BJ (cell line): Measurements from ENCODE around the gene TMEM45A. TPM values are rescaled to one million over a fixed set of nuclear protein-coding genes. Genes with fewer than 3 reads are reported as not detected.

ENCODE experiments used
- CTCF ChIA-PET: fragments of 350-600 bp; formaldehyde crosslinking; extraction: SDS; loops from one replicate; lab custom pipeline; 2021; ENCODE audit warnings: antibody characterized with exemption, inconsistent platforms; lab: Yijun Ruan, JAX
- POLR2A ChIA-PET: fragments of 300-600 bp; sonication (Branson Sonifier 250); formaldehyde crosslinking; extraction: SDS; loops from one replicate; lab custom pipeline; 2021; ENCODE audit warnings: antibody characterized with exemption; lab: Charles Lee
- DNase-seq: peaks from one replicate; pipeline ENCODE4 v3.0.0-alpha.2; 2011; ENCODE audit warnings: low read depth
- H3K27me3 ChIP-seq: 2 replicates; pipeline ENCODE4 v1.6.0; 2011; ENCODE audit warnings: low read length; ENCODE audit not compliant: control insufficient read depth, insufficient read depth
- H3K36me3 ChIP-seq: 2 replicates; pipeline ENCODE4 v1.5.1; 2011; ENCODE audit warnings: low read length; ENCODE audit not compliant: control insufficient read depth, insufficient read depth
- H3K4me3 ChIP-seq: 2 replicates; pipeline ENCODE4 v1.5.1; 2011; ENCODE audit warnings: low read depth, mild to moderate bottlenecking, control low read depth, low read length
- CTCF ChIP-seq: IDR thresholded peaks from 2 replicates; pipeline ENCODE4 v1.5.1; 2011; ENCODE audit warnings: low read depth, mild to moderate bottlenecking, control low read depth, inconsistent platforms, low read length, moderate library complexity; ENCODE audit not compliant: insufficient read depth
- polyA plus RNA-seq: library from polyadenylated mRNA; depleted of rRNA; stranded (reverse); fragments of >200 nt; gene quantifications from 2 replicates; pipeline ENCODE4 v1.2.3, GENCODE V29; 2011

The TMEM45A gene
- polyA plus RNA-seq, 1 experiment, result 35.1 TPM

DNA sequence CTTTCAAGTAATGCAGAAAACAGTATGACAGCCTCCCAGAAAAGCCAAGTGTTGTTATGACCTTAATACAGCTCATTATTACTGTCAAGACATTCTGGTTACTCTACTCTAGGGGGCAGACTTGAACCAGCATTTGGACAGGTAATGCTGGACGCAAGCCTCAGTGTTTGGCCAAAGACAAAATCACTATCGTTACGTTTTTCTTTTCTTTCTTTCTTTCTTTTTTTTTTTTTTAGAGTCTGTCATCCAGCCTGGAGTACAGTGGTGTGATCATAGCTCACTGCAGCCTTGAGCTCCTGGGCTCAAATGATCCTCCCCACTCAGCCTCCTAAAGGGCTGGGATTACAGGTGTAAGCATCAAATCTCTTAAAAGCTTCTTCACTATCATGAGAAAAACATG lies 29.4 kb upstream of the TMEM45A start:
- peak; percentile 71 for TF ChIP-seq CTCF
- H3K36me3 ChIP-seq, result no peaks in the 10 kb centered on the region
- no peaks in the 10 kb centered on the region; the same call in 1 of the 2 replicates for H3K27me3 ChIP-seq
- peak; percentile 9 for DNase-seq
- ChIA-PET CTCF (interaction anchor here (0.6 to 17.2 kb wide), 18 partner anchors 14 to 733 kb away, joined by 3 to 311 read pairs (median 3); partner anchors contain the start of gene TMEM45A), POLR2A (no interaction called here)
- no peak overlapping the region for H3K4me3 ChIP-seq

- no peak for DNase-seq
- Histone ChIP-seq H3K27me3 (no peaks in the 10 kb centered on the region; the same call in 1 of the 2 replicates), H3K36me3 (no peaks in the 10 kb centered on the region), H3K4me3 (no peak overlapping the region)
- ChIA-PET POLR2A (no interaction called here), CTCF (interaction anchor here (0.7 to 17.2 kb wide), 13 partner anchors 24 to 732 kb away, joined by 3 to 311 read pairs (median 4); no protein-coding TSS in a partner anchor)
- no peak for TF ChIP-seq CTCF
Observed at GRCh38 chr3:100463646-100464155, 28.7 kb upstream of the TMEM45A start.

- no peak for DNase-seq
- no peak overlapping the region for H3K4me3 ChIP-seq
- CTCF ChIA-PET, result interaction anchor here (0.9 to 17.2 kb wide), 5 partner anchors 9 to 245 kb away, joined by 3 to 311 read pairs (median 6); no protein-coding TSS in a partner anchor
- POLR2A ChIA-PET, result interaction anchor here (0.7 kb wide), 1 partner anchor 60 kb away, joined by 3 read pairs; no protein-coding TSS in a partner anchor
- no peaks in the 10 kb centered on the region for H3K36me3 ChIP-seq
- TF ChIP-seq CTCF, result no peak
- no peaks in the 10 kb centered on the region; the same call in 1 of the 2 replicates for H3K27me3 ChIP-seq
Observed at GRCh38 chr3:100465892-100466777, 26.3 kb upstream of the TMEM45A start.

GRCh38 chr3:100467133-100467532 lies 25.3 kb upstream of the TMEM45A start:
- no peak overlapping the region for H3K4me3 ChIP-seq
- ChIA-PET POLR2A (no interaction called here), CTCF (interaction anchor here (0.6 to 17.2 kb wide), 4 partner anchors 11 to 1678 kb away, joined by 3 to 311 read pairs (median 6); no protein-coding TSS in a partner anchor)
- no peaks in the 10 kb centered on the region; the same call in 1 of the 2 replicates for H3K27me3 ChIP-seq
- no peak for TF ChIP-seq CTCF
- no peaks in the 10 kb centered on the region for H3K36me3 ChIP-seq
- DNase-seq, result no peak

- POLR2A ChIA-PET, result no interaction called here
- no peak for TF ChIP-seq CTCF
- Histone ChIP-seq H3K27me3 (no peaks in the 10 kb centered on the region; the same call in 1 of the 2 replicates), H3K36me3 (no peaks in the 10 kb centered on the region), H3K4me3 (no peak overlapping the region)
- CTCF ChIA-PET, result interaction anchor here (1.1 to 17.2 kb wide), 3 partner anchors 13 to 117 kb away, joined by 3 to 311 read pairs (median 6); no protein-coding TSS in a partner anchor
- no peak for DNase-seq
Observed at GRCh38 chr3:100468676-100469075, 23.7 kb upstream of the TMEM45A start.
